ENCODE measurements around the gene AFF3.
"Not testable (repeated sequence)": the region's sequence is repeated elsewhere in the genome, so short reads cannot be mapped to it uniquely, and the experiment has no call there.

DNA sequence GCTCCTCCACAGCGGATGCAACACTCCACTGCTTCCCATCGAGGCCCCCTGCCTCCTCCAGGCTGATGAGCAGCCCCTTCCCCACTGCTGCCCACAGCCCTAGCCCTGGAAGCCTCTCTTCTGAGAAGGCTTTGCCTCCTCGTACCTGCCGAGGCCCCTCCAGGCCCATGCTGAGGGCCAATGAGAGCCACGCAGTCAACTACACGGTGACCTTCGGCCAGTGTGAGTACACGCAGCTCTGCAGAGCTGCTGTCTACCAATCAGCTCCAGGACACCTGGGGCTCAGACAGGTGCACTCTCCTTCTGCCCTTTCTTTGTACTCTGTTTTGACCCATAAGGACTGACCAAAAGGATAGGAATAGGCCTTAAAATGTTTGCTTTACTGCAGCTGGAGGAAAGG, 43.5 kb downstream of the AFF3 start:
- TF ChIP-seq, protein P1, sequence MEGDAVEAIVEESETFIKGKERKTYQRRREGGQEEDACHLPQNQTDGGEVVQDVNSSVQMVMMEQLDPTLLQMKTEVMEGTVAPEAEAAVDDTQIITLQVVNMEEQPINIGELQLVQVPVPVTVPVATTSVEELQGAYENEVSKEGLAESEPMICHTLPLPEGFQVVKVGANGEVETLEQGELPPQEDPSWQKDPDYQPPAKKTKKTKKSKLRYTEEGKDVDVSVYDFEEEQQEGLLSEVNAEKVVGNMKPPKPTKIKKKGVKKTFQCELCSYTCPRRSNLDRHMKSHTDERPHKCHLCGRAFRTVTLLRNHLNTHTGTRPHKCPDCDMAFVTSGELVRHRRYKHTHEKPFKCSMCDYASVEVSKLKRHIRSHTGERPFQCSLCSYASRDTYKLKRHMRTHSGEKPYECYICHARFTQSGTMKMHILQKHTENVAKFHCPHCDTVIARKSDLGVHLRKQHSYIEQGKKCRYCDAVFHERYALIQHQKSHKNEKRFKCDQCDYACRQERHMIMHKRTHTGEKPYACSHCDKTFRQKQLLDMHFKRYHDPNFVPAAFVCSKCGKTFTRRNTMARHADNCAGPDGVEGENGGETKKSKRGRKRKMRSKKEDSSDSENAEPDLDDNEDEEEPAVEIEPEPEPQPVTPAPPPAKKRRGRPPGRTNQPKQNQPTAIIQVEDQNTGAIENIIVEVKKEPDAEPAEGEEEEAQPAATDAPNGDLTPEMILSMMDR (IDR thresholded peaks at IDR 0.05), result not testable (repeated sequence)
- not testable (repeated sequence) for TF ChIP-seq POLR2A (IDR thresholded peaks at IDR 0.05)

Data from lower leg skin (tissue), 3 donors.